Endothelial cell of umbilical vein (primary cell): ENCODE data around the gene DPP6. TPM values are rescaled to one million over a fixed set of nuclear protein-coding genes. Genes with fewer than 3 reads are reported as not detected.

ENCODE experiments used
- BruUV-seq: library from RNA; stranded (reverse); fragments of 400-500 nt; replicated peaks from 2 replicates; lab custom pipeline; 2021; lab: Mats Ljungman, UMichigan
- CTCF ChIA-PET: fragments of 300-600, 350-600 bp; sonication (Branson Sonifier 250); formaldehyde crosslinking; loops from one replicate; lab custom pipeline; 2021; ENCODE audit warnings: antibody characterized with exemption, inconsistent platforms; lab: Charles Lee
- POLR2A ChIA-PET: fragments of 300-600, 350-600 bp; sonication (Branson Sonifier 250); formaldehyde crosslinking; loops from one replicate; lab custom pipeline; 2021; ENCODE audit warnings: antibody characterized with exemption, inconsistent platforms; lab: Charles Lee
- DNase-seq: peaks from one replicate; pipeline ENCODE4 v3.0.0-alpha.2; 2011; ENCODE audit warnings: low read depth, low spot score
- FAIRE-seq: peaks from 2 replicates; lab custom pipeline; 2011; peaks lifted over from hg19 to GRCh38; lab: Jason Lieb, UNC
- H2AFZ ChIP-seq: 2 replicates; pipeline ENCODE4 v1.6.0; 2012; ENCODE audit warnings: low read depth, low read length, control low read depth, inconsistent platforms
- H3K27ac ChIP-seq: 2 replicates; pipeline ENCODE4 v1.5.1; 2011; ENCODE audit warnings: low read depth, mild to moderate bottlenecking, control low read depth, low read length, moderate library complexity; ENCODE audit not compliant: insufficient read depth
- H3K27me3 ChIP-seq, 2 experiments: 2 replicates each; pipeline versions ENCODE4 v1.6.0 to v1.6.1; 2011; ENCODE audit warnings: low read length in 2 of 2, mixed read lengths in 1 of 2; ENCODE audit not compliant: control insufficient read depth in 2 of 2, insufficient read depth in 2 of 2
- H3K36me3 ChIP-seq, 2 experiments: 2 replicates in 1 of 2; 3 replicates in 1 of 2; pipeline ENCODE4 v1.5.1; 2011; ENCODE audit warnings: low read length in 2 of 2, mild to moderate bottlenecking in 1 of 2, moderate library complexity in 1 of 2; ENCODE audit not compliant: control insufficient read depth in 2 of 2, insufficient read depth in 2 of 2; ENCODE audit errors: extremely low read depth in 1 of 2
- H3K4me1 ChIP-seq: 3 replicates; pipeline ENCODE4 v1.5.1; 2011; ENCODE audit warnings: mild to moderate bottlenecking, low read length; ENCODE audit not compliant: control insufficient read depth, insufficient read depth; ENCODE audit errors: extremely low read depth
- H3K4me2 ChIP-seq: 2 replicates; pipeline ENCODE4 v1.6.1; 2011; ENCODE audit warnings: low read length, control low read depth, mixed read lengths; ENCODE audit not compliant: insufficient read depth
- H3K4me3 ChIP-seq, 3 experiments: fragments of 200-600 bp in 1 of 3; sonication (generic), shearing (Covaris generic) in 1 of 3; replicated peaks in 1 of 3; 2 replicates each; pipeline ENCODE4 v1.5.1; 2011 to 2016; ENCODE audit warnings: control low read depth in 3 of 3, low read length in 3 of 3, mild to moderate bottlenecking in 2 of 3, inconsistent platforms in 1 of 3, low read depth in 1 of 3, moderate library complexity in 1 of 3; ENCODE audit not compliant: insufficient read depth in 1 of 3
- H3K79me2 ChIP-seq: 2 replicates; pipeline ENCODE4 v1.6.0; 2012; ENCODE audit warnings: low read length, inconsistent platforms; ENCODE audit not compliant: control insufficient read depth, insufficient read depth
- H3K9ac ChIP-seq: replicated peaks from 2 replicates; pipeline ENCODE3; 2011; ENCODE audit warnings: low read length, control low read depth; ENCODE audit not compliant: insufficient read depth; ENCODE audit errors: extremely low read depth
- H3K9me1 ChIP-seq: replicated peaks from 3 replicates; pipeline ENCODE4 v1.6.0; 2011; ENCODE audit warnings: mild to moderate bottlenecking, low read length; ENCODE audit not compliant: control insufficient read depth, insufficient read depth; ENCODE audit errors: extremely low read depth
- H3K9me3 ChIP-seq: replicated peaks from 2 replicates; pipeline ENCODE4 v1.5.1; 2012; ENCODE audit warnings: low read length, inconsistent platforms; ENCODE audit not compliant: control insufficient read depth, insufficient read depth
- H4K20me1 ChIP-seq: replicated peaks from 2 replicates; pipeline ENCODE3; 2011; ENCODE audit warnings: mild to moderate bottlenecking, low read length; ENCODE audit not compliant: control insufficient read depth, insufficient read depth; ENCODE audit errors: extremely low read depth
- EZH2 ChIP-seq: IDR thresholded peaks from 2 replicates; pipeline ENCODE4 v1.6.1; 2012; ENCODE audit warnings: borderline replicate concordance, low read depth, mild to moderate bottlenecking, moderate library complexity, low read length, inconsistent platforms; ENCODE audit not compliant: severe bottlenecking
- FOS ChIP-seq: IDR thresholded peaks from 2 replicates; pipeline ENCODE4 v1.6.1; 2011; ENCODE audit warnings: mild to moderate bottlenecking, low read length, moderate library complexity, borderline replicate concordance; ENCODE audit not compliant: insufficient read depth
- GATA2 ChIP-seq: IDR thresholded peaks from 2 replicates; pipeline ENCODE4 v1.7.0; 2011; ENCODE audit warnings: low read depth, mild to moderate bottlenecking, moderate library complexity, mixed read lengths, low read length; ENCODE audit not compliant: insufficient read length, insufficient read depth
- JUN ChIP-seq: IDR thresholded peaks from 2 replicates; pipeline ENCODE4 v1.6.1; 2011; ENCODE audit warnings: borderline replicate concordance, low read depth; ENCODE audit not compliant: insufficient read length, insufficient read depth
- MYC ChIP-seq: IDR thresholded peaks from one replicate; pipeline ENCODE4 v1.6.1; 2011; ENCODE audit warnings: mild to moderate bottlenecking, low read depth, low read length
- POLR2A ChIP-seq: IDR thresholded peaks from 2 replicates; pipeline ENCODE4 v1.6.1; 2012; ENCODE audit warnings: low read depth, mild to moderate bottlenecking, control low read depth, low read length
- POLR2AphosphoS5 ChIP-seq: IDR thresholded peaks from 2 replicates; pipeline ENCODE4 v1.6.1; 2012; ENCODE audit warnings: low read depth, mild to moderate bottlenecking, control low read depth, low read length, moderate library complexity; ENCODE audit not compliant: insufficient read depth
- dilution Hi-C: fragments of 300-500 bp; cut with MboI; formaldehyde crosslinking; loops from one replicate; pipeline ENCODE4 v1.15.0; 2019; ENCODE audit warnings: low sequenced_read_pairs; ENCODE audit not compliant: extremely low pct_ligation_motif_present
- intact Hi-C: fragments of 100-400 bp; cut with micrococcal nuclease; formaldehyde crosslinking; loops from one replicate; pipeline ENCODE4 v1.10.0; 2022
- polyA plus RNA-seq, 4 experiments: library from polyadenylated mRNA; depleted of rRNA in 3 of 4; stranded (reverse) in 3 of 4; unstranded in 1 of 4; fragments of >200 nt; gene quantifications; 2 replicates each; pipeline versions ENCODE4 v1.2.1 to v1.2.3, GENCODE V29; 2011 to 2012; ENCODE audit warnings: missing spikeins in 1 of 4
- total RNA-seq: library from RNA; stranded (reverse); gene quantifications from 2 replicates; pipeline ENCODE4 v1.2.3, GENCODE V29; 2021
- TF ChIP-seq, protein P1 (sequence below), 2 donors: IDR thresholded peaks; 1 replicate in 1 of 2; 2 replicates in 1 of 2; pipeline ENCODE4 v1.5.1; 2011; ENCODE audit warnings: low read length in 2 of 2, mild to moderate bottlenecking in 2 of 2, moderate library complexity in 2 of 2, control low read depth in 1 of 2, inconsistent platforms in 1 of 2, low read depth in 1 of 2; ENCODE audit not compliant: insufficient read depth in 1 of 2; ENCODE audit errors: extremely low read depth in 1 of 2
- TF ChIP-seq, protein P2 (sequence below): IDR thresholded peaks from 2 replicates; pipeline ENCODE4 v1.6.1; 2011; ENCODE audit not compliant: insufficient read depth, insufficient read length

Gene DPP6
- total and polyA plus RNA-seq, 2 donors (not counting 3 experiments of a cell fraction or from before 2014, with no cell fraction given): not detected

DNA sequence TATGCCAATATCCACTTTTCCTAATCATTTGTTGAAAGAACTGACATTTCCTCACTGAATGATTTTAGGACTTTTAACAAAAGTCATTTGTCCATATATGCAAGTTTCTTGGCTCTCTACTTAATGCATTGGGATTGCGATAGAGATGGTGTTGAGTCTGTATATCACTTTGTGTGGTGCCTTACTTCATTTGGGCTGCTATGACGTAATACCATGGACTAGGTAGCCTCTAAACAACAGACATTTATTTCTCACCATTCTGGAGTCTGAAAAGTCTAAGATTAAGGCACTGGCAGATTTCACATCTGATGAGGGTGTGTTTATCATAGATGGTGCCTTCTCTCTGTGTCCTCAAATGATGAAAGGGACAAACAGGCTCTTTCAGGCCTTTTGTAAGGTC, 342.6 kb downstream of the DPP6 start:
- no peaks in the 10 kb centered on the region for H3K27me3 ChIP-seq
- no peak overlapping the region for H2AFZ ChIP-seq
- no TSS peak for BruUV-seq
- H3K36me3 ChIP-seq: no peaks in the 10 kb centered on the region
- TF ChIP-seq, protein P1, sequence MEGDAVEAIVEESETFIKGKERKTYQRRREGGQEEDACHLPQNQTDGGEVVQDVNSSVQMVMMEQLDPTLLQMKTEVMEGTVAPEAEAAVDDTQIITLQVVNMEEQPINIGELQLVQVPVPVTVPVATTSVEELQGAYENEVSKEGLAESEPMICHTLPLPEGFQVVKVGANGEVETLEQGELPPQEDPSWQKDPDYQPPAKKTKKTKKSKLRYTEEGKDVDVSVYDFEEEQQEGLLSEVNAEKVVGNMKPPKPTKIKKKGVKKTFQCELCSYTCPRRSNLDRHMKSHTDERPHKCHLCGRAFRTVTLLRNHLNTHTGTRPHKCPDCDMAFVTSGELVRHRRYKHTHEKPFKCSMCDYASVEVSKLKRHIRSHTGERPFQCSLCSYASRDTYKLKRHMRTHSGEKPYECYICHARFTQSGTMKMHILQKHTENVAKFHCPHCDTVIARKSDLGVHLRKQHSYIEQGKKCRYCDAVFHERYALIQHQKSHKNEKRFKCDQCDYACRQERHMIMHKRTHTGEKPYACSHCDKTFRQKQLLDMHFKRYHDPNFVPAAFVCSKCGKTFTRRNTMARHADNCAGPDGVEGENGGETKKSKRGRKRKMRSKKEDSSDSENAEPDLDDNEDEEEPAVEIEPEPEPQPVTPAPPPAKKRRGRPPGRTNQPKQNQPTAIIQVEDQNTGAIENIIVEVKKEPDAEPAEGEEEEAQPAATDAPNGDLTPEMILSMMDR (IDR thresholded peaks at IDR 0.05; ENCODE audit: extremely low read depth in 1 of 2, insufficient read depth in 1 of 2, low read depth in 1 of 2, low read length in 2 of 2): no peak
- TF ChIP-seq GATA2 (no peak), EZH2 (no peak), POLR2AphosphoS5 (no peak), FOS (no peak), POLR2A (no peak), JUN (no peak), MYC (no peak)
- TF ChIP-seq, protein P2, sequence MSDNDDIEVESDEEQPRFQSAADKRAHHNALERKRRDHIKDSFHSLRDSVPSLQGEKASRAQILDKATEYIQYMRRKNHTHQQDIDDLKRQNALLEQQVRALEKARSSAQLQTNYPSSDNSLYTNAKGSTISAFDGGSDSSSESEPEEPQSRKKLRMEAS: no peak
- no peaks in the 10 kb centered on the region for H3K9me1 ChIP-seq
- H3K4me3 ChIP-seq: no peak overlapping the region
- no peak overlapping the region for H3K9ac ChIP-seq
- FAIRE-seq: no peak
- H3K27ac ChIP-seq: no peak overlapping the region
- dilution Hi-C loops (no loop called here), intact Hi-C loops (no loop called here)
- peaks cover 6% of the 10 kb centered on the region for H3K9me3 ChIP-seq
- H3K79me2 ChIP-seq: no peaks in the 10 kb centered on the region
- ChIA-PET CTCF (no interaction called here), POLR2A (no interaction called here)
- H3K4me2 ChIP-seq: no peak overlapping the region
- no peak for DNase-seq
- no peaks in the 10 kb centered on the region for H4K20me1 ChIP-seq
- no peaks in the 10 kb centered on the region for H3K4me1 ChIP-seq
